ENCODE measurements around the gene MAP3K3.
A peak's percentile ranks its signal among the peaks of the same experiment; 100 is the strongest.

DNA sequence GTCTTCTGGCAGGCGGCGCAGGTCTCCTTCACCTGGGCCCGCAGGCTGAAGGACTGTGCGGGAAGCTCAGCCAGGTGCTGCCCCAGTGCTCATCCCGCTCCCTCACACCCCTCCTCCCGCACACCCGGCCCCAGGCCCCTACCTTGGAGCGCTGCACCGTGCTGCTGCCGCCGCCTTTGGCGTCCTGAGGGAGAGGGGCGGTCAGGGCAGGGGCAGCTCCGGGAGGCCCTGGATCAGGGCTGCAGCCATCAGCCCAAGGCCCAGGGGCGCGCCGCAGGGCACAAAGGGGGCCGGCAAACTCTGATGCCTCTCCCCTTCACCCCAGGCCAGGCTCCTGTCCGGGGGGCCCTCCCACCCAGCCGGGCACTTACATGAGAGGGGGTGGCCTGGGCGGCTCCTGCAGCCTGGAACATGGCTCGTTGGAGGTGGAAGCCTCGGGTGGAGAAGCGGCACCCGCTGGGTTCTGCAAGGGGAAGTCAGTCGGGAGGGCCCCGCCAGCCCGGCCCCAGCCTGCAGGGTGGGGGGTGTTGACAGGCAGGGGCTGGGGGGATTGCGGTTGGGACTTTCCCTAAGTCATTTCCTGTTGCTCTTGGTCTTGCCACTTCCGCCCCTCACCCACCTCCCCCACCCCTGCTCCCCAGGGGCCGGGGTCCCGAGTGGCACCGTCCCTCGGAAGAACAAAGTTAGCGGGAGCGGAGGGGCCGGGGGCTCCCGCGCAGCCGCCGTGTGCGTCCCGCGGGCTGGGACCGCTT is 76.8 kb downstream of the MAP3K3 start:
- TF ChIP-seq, protein P1, sequence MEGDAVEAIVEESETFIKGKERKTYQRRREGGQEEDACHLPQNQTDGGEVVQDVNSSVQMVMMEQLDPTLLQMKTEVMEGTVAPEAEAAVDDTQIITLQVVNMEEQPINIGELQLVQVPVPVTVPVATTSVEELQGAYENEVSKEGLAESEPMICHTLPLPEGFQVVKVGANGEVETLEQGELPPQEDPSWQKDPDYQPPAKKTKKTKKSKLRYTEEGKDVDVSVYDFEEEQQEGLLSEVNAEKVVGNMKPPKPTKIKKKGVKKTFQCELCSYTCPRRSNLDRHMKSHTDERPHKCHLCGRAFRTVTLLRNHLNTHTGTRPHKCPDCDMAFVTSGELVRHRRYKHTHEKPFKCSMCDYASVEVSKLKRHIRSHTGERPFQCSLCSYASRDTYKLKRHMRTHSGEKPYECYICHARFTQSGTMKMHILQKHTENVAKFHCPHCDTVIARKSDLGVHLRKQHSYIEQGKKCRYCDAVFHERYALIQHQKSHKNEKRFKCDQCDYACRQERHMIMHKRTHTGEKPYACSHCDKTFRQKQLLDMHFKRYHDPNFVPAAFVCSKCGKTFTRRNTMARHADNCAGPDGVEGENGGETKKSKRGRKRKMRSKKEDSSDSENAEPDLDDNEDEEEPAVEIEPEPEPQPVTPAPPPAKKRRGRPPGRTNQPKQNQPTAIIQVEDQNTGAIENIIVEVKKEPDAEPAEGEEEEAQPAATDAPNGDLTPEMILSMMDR (IDR thresholded peaks at IDR 0.05): no peak
- peak in 1 of 4 donors; percentile 42 for TF ChIP-seq POLR2A (IDR thresholded peaks at IDR 0.05)
